HG03060 (cell line): ENCODE data around the gene NUP50.
"Not testable (repeated sequence)": the region's sequence is repeated elsewhere in the genome, so short reads cannot be mapped to it uniquely, and the experiment has no call there.

ENCODE experiments used
- ATAC-seq: cut with Tn5 transposase; IDR thresholded peaks from one replicate; pipeline ENCODE4 v1.9.1; 2021; ENCODE audit warnings: low read depth, moderate number of reproducible peaks; ENCODE audit not compliant: unreplicated experiment

The NUP50 gene

GRCh38 chr22:45159652-45160462, 3.9 kb upstream of the NUP50 start:
- no peak for ATAC-seq

GRCh38 chr22:45162531-45162930, 1.2 kb upstream of the NUP50 start:
- ATAC-seq, result no peak

- peak; percentile 6 for ATAC-seq
These were observed 650 bp upstream of the NUP50 start for GRCh38 chr22:45163099-45163450.

DNA sequence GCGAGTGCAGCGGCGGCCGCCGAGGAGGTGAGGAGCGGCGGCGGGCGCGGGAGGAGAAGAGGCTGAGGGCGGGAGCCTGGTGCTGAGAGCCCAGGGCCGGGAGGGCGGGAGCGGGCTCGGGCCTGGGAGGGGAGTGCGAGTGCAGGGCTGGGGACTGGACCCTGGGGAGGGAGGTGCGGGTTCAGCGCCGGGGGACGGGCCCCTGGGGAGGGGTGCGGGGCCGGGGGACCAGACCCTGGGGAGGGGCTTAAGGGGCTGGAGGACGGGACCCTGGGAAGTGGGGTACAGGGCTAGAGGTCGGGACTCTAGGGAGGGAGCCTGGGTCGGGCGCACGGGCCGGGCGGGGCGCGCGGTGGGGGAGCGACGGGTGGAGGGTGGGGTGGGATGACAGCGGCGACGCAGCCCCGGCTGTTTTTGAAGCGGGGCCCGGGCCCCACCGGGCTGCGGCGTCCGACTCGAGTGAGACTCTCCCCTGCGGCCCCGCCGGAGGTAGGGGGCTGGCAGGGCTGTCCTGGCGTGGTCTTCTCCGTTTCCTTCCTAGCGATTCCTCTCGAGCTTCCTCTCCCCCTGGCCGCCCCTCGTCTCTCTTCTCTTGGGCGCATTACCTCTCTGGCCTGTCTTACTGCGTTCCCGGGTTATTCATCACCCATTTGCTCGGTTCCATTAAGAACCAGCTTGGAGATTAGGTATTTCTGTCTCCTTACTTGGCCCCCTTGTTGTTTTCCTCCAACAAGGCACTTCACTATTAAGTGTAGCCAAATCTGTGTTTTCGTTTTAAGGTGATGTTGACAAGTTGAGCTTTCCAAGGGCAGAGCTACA, 754 bp downstream of the NUP50 start:
- ATAC-seq, result no peak

GRCh38 chr22:45166932-45167331, 3.2 kb downstream of the NUP50 start:
- ATAC-seq, result no peak

DNA sequence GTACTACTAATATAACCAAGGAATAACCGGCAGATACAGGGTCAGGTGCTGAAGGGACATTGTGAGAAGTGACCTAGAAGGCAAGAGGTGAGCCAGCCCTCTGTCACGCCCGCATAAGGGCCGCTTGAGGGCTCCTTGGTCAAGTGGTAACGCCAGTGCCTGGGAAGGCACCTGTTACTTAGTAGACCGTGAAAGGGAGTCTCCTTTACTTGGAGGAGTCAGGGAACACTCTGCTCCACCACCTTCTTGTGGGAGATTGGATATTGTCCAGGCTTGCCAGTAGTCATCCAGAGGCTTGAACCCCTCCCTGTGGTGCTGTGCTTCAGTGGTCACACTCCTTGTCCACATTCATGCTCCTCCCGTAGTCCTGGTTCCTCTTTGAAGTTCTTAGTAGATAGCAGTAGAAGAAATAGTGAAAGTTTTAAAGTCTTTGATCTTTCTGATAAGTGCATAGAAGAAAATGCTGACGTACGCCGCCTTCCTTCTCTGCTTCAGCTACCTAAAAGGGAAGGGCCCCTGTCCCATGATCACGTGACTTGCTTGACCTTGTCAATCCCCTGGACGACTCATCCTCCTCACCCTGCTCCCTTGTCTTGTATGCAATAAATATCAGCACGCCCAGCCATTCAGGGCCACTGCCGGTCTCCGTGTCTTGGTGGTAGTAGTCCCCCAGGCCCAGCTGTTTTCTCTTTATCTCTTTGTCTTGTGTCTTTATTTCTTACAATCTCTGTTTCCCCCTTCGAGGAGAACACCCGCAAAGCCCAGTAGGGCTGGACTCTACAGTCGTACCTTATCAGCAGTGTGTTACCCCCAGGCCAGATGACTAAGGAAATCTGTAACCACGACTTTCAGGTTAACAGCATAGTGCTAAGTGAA, 6.1 kb downstream of the NUP50 start:
- no peak for ATAC-seq

- no peak for ATAC-seq
These were observed 8.1 kb downstream of the NUP50 start for GRCh38 chr22:45171830-45172229.

- ATAC-seq, result no peak
These were observed 9.3 kb downstream of the NUP50 start for GRCh38 chr22:45172881-45173585.

DNA sequence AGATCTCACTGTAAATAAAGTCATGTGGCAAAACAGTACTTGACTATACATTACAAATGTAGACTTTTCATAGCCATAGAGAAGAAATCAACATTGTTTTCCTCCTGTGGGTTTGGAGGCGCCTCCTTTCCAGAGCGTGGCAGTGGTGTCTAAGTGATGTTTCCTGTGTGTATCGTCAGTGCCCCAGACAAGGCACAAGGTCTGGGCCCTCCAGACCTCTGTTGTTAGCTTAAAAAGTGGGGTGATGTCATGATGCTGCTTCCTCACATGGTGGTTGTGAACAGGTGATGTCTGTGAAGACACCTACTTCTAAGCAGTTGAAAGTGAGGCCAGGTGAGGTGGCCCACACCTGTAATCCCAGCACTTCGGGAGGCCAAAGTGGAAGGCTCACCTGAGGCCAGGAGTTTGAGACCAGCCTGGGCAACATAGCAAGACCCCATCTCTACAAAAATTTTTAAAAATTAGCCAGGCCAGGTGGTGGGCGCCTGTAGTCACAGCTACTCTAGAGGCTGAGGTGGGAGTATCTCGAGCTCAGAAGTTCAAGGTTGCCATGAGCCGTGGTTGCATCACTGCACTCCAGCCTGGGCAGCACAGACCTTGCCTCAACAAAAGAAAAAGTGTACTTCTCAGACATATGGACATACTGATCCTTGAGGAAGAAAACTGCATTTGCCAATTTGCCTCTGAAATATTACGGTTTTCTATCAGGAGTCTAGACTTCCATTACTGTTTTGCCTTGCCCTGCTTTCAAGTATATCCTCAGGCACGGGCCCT, 15.7 kb downstream of the NUP50 start:
- no peak for ATAC-seq

GRCh38 chr22:45180146-45180679, 16.5 kb downstream of the NUP50 start:
- no peak for ATAC-seq

- no peak for ATAC-seq
These were observed 17.5 kb downstream of the NUP50 start for GRCh38 chr22:45181240-45181639.

GRCh38 chr22:45181766-45182165, 18.0 kb downstream of the NUP50 start:
- no peak for ATAC-seq

DNA sequence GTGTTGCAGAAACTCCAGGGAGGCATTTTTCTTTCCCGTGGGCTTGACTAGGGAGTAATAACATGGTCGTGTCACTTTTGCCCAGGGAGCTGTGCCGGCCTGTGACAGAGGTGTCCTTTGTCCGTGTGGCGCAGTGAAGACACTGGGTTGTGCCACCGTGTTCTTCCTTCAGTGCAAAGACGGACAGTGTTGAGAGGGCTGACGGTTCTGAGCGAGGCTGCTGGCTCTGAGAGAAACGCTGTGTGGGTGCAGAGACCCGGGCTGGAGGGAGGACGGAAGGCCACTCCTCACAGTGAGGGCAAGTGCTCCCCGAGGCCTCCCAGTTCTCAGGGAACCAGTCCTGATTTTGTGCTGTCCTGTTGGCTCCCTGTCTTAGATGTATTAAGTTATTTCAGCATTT, 20.2 kb downstream of the NUP50 start:
- no peak for ATAC-seq

DNA sequence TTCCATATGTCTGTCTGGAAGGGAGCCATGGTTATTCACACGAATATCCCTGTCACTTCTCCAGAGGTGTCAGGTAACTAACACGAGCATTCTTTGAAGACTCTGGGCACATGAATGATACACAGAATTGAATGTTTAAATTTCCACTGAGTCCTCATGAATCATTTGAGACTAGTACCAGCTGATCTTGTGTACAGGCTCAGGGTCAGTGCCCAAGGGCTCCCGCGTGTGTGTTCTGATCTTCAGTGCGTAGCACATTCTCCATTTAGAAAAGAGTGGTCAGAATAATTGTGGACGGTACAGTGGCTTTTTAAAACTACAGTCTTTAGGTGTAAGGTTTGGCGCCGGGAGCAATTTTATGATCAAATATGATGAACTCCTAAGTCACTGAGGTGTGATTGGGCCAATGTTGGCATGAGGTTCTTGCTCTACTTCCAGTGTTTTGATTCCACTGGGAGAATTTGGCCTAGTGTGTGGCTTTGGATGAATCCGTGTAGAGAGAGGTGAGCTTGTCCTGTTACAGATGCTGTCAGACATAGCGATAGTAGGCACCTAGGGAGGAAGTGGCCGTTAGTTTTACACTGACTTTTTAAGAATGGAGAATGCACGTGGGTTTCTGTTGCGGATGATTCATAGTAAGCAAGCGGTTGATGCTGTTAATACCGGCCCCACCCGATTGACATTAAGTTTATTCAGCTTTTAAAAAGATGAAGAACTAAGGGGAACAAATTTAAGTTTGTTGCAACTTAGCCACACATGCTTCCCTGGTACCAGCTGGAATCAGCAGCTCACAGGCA, 22.2 kb downstream of the NUP50 start:
- ATAC-seq, result no peak

GRCh38 chr22:45187891-45188290, 24.2 kb downstream of the NUP50 start:
- no peak for ATAC-seq

- ATAC-seq, result no peak
These were observed 25.1 kb downstream of the NUP50 start for GRCh38 chr22:45188779-45189178.

GRCh38 chr22:45190202-45190872, 26.6 kb downstream of the NUP50 start:
- ATAC-seq, result no peak

DNA sequence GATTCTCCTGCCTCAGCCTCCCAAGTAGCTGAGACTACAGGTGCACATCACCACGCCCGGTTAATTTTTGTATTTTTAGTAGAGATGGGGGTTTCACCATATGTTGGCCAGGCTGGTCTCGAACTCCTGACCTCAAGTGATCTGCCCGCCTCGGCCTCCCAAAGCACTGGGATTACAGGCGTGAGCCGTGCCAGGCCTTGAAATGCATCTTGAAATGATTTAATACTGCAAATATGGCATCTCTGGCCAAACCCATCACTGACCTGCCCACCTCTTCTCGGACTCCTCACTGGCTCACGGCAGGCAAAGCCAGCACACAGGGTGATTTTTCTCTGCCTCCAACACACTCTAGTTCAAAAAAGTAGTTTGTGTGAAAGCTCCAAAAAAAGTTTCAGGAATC, 28.0 kb downstream of the NUP50 start:
- not testable (repeated sequence) for ATAC-seq
